Thyroid gland (tissue), 4 donors: Measurements from ENCODE around the gene TUBB.

Experiments used
- CTCF ChIP-seq, 6 experiments: fragments of 200-600 bp in 3 of 6; fragments of 450-650 bp in 3 of 6; sonication (generic) in 3 of 6; IDR thresholded peaks; one replicate each; pipeline ENCODE4 v1.5.1; 2016 to 2019; ENCODE audit warnings: antibody characterized with exemption in 6 of 6, mild to moderate bottlenecking in 2 of 6, inconsistent platforms in 1 of 6, moderate library complexity in 1 of 6
- POLR2A ChIP-seq, 2 donors: fragments of 450-650 bp; IDR thresholded peaks; one replicate each; pipeline ENCODE4 v1.6.1; 2017; ENCODE audit warnings: antibody characterized with exemption in 2 of 2, mild to moderate bottlenecking in 2 of 2, moderate library complexity in 1 of 2

GRCh38 chr6:30763155-30763617 lies 43.0 kb downstream of the TUBB start:
- TF ChIP-seq CTCF (IDR thresholded peaks at IDR 0.05) (no peak), POLR2A (IDR thresholded peaks at IDR 0.05) (no peak)
